GM12878 (cell line): ENCODE measurements around the gene ABCC3. TPM values are rescaled to one million over a fixed set of nuclear protein-coding genes. Genes with fewer than 3 reads are reported as not detected.

Experiments used
- ATAC-seq: fragments of 200-7000 bp; cut with Tn5 transposase; 3 replicates; pipeline ENCODE4 v1.9.1; 2020; ENCODE audit warnings: mild to moderate bottlenecking, moderate library complexity
- BruUV-seq: library from RNA; stranded (reverse); fragments of 400-500 nt; replicated peaks from 2 replicates; lab custom pipeline; 2021; lab: Mats Ljungman, UMichigan
- CTCF ChIA-PET: fragments of 300-600 bp; sonication (Branson Sonifier 250); formaldehyde crosslinking; extraction: SDS; loops from one replicate; lab custom pipeline; 2021; ENCODE audit warnings: inconsistent platforms; lab: Yijun Ruan, JAX
- POLR2A ChIA-PET: fragments of 350-600 bp; formaldehyde crosslinking; extraction: SDS; loops from one replicate; lab custom pipeline; 2021; ENCODE audit warnings: inconsistent platforms; lab: Charles Lee
- RAD21 ChIA-PET: fragments of 300-600 bp; sonication (Branson Sonifier 250); formaldehyde crosslinking; loops from one replicate; lab custom pipeline; 2023; ENCODE audit warnings: antibody characterized with exemption; ENCODE audit not compliant: unreplicated experiment; lab: Charles Lee
- SMC1A ChIA-PET: fragments of 300-600 bp; sonication (Branson Sonifier 250); formaldehyde crosslinking; loops from one replicate; lab custom pipeline; 2023; ENCODE audit not compliant: unreplicated experiment, uncharacterized antibody; lab: Charles Lee
- DNase-seq: peaks from one replicate; pipeline ENCODE4 v3.0.0-alpha.2; 2011; ENCODE audit warnings: low read depth, low spot score
- FAIRE-seq: peaks from 3 replicates; lab custom pipeline; 2011; peaks lifted over from hg19 to GRCh38; lab: Jason Lieb, UNC
- H2AFZ ChIP-seq: 2 replicates; pipeline ENCODE4 v1.6.0; 2011; ENCODE audit warnings: low read depth, low read length, control low read depth; ENCODE audit not compliant: control insufficient read depth
- H3K27ac ChIP-seq: 2 replicates; pipeline ENCODE4 v1.5.1; 2011; ENCODE audit warnings: control low read depth; ENCODE audit not compliant: control insufficient read depth, insufficient read depth
- H3K27me3 ChIP-seq, 2 experiments: replicated peaks in 1 of 2; 2 replicates each; pipeline versions ENCODE4 v1.6.0 to v1.6.1; 2011; ENCODE audit warnings: low read length in 1 of 2; ENCODE audit not compliant: control insufficient read depth in 2 of 2, insufficient read depth in 2 of 2
- H3K36me3 ChIP-seq, 2 experiments: 2 replicates each; pipeline ENCODE4 v1.5.1; 2011; ENCODE audit warnings: low read length in 1 of 2; ENCODE audit not compliant: control insufficient read depth in 2 of 2, insufficient read depth in 2 of 2
- H3K4me1 ChIP-seq: 2 replicates; pipeline ENCODE4 v1.6.1; 2011; ENCODE audit warnings: mild to moderate bottlenecking, low read length, moderate library complexity, mixed read lengths; ENCODE audit not compliant: control insufficient read depth, insufficient read depth
- H3K4me2 ChIP-seq: 2 replicates; pipeline ENCODE4 v1.6.0; 2011; ENCODE audit warnings: control low read depth; ENCODE audit not compliant: control insufficient read depth, insufficient read depth
- H3K4me3 ChIP-seq: fragments of 200-600 bp; sonication (generic); 2 replicates; pipeline ENCODE4 v1.5.1; 2016
- H3K79me2 ChIP-seq: 2 replicates; pipeline ENCODE4 v1.6.0; 2011; ENCODE audit warnings: low read length; ENCODE audit not compliant: control insufficient read depth, insufficient read depth
- H3K9ac ChIP-seq: 2 replicates; pipeline ENCODE4 v1.8.0; 2011; ENCODE audit warnings: low read length, control low read depth, mixed read lengths; ENCODE audit not compliant: control insufficient read depth, insufficient read depth
- H3K9me3 ChIP-seq: replicated peaks from 3 replicates; pipeline ENCODE4 v1.5.1; 2011; ENCODE audit warnings: mild to moderate bottlenecking, low read length; ENCODE audit not compliant: control insufficient read depth, insufficient read depth
- H4K20me1 ChIP-seq: 2 replicates; pipeline ENCODE4 v1.6.0; 2011; ENCODE audit not compliant: control insufficient read depth, insufficient read depth
- CREB1 ChIP-seq: IDR thresholded peaks from 2 replicates; pipeline ENCODE4 v1.6.1; 2012; ENCODE audit warnings: low read depth, mild to moderate bottlenecking, inconsistent platforms
- EZH2 ChIP-seq: IDR thresholded peaks from 2 replicates; pipeline ENCODE4 v1.6.1; 2012; ENCODE audit warnings: low read depth, mild to moderate bottlenecking, control low read depth, inconsistent platforms, low read length, borderline replicate concordance; ENCODE audit not compliant: control insufficient read depth
- GABPA ChIP-seq: IDR thresholded peaks from 2 replicates; pipeline ENCODE4 v1.6.1; 2014; ENCODE audit warnings: antibody characterized with exemption, low read depth, mild to moderate bottlenecking, inconsistent platforms
- GATAD2B ChIP-seq: fragments of 450-650 bp; conservative IDR thresholded peaks from 2 replicates; pipeline ENCODE4 v1.6.1; 2017; ENCODE audit warnings: low read depth, mild to moderate bottlenecking, moderate library complexity
- HDAC2 ChIP-seq: fragments of 200-600 bp; sonication (generic); IDR thresholded peaks from 2 replicates; pipeline ENCODE4 v1.6.1; 2017
- IRF4 ChIP-seq: IDR thresholded peaks from 2 replicates; pipeline ENCODE4 v1.6.1; 2011; ENCODE audit warnings: low read depth, low read length
- LARP7 ChIP-seq: fragments of 450-650 bp; IDR thresholded peaks from 2 replicates; pipeline ENCODE4 v1.6.1; 2017; ENCODE audit warnings: mild to moderate bottlenecking
- WGBS: methylation state at CpG from one replicate; pipeline ENCODE4 v1.1.6; 2016; ENCODE audit warnings: low lambda C conversion rate; ENCODE audit not compliant: insufficient replicate concordance, insufficient coverage; ENCODE audit errors: missing lambda C conversion rate; 5-methylcytosine and 5-hydroxymethylcytosine counted together
- in situ Hi-C: fragments of 300-500 bp; cut with MboI; formaldehyde crosslinking; loops from 9 replicates; pipeline ENCODE4 v1.14.3; 2018; ENCODE audit warnings: mixed read lengths
- intact Hi-C: fragments of 100-400 bp; cut with micrococcal nuclease; formaldehyde crosslinking; loops from one replicate; pipeline ENCODE4 v1.14.2; 2022; ENCODE audit not compliant: unreplicated experiment
- polyA plus RNA-seq, 11 experiments: library from polyadenylated mRNA; depleted of rRNA in 4 of 11; unstranded in 6 of 11; stranded (reverse) in 5 of 11; fragments of >200 nt; fragmentation: Nextera tagmentation in 4 of 11; fragmentation: Illumina TruSeq in 1 of 11; extraction: Ambion mirVana in 4 of 11; extraction: Trizol in 1 of 11; gene quantifications; 1 replicate in 1 of 11; 2 replicates in 10 of 11; pipeline versions ENCODE4 v1.2.1 to v1.2.3, GENCODE V29; 2011 to 2016; ENCODE audit warnings: inconsistent platforms in 2 of 11, missing spikeins in 2 of 11, low read depth in 1 of 11
- total RNA-seq, 4 experiments: library from RNA; depleted of rRNA in 3 of 4; stranded (reverse); fragments of >200 nt in 3 of 4; fragmentation: Illumina TruSeq in 1 of 4; extraction: Trizol in 1 of 4; gene quantifications; 2 replicates each; pipeline versions ENCODE4 v1.2.1 to v1.2.3, GENCODE V29; 2013 to 2021
- TF ChIP-seq, protein P1 (sequence below): fragments of 450-650 bp; conservative IDR thresholded peaks from 2 replicates; pipeline ENCODE4 v1.6.1; 2017; ENCODE audit warnings: mild to moderate bottlenecking, moderate library complexity
- TF ChIP-seq, protein P2 (sequence below): fragments of 450-650 bp; IDR thresholded peaks from 2 replicates; pipeline ENCODE4 v1.6.1; 2014; ENCODE audit warnings: mild to moderate bottlenecking
- TF ChIP-seq, protein P3 (sequence below): fragments of 450-650 bp; IDR thresholded peaks from 2 replicates; pipeline ENCODE4 v1.6.1; 2017; ENCODE audit warnings: low read depth, mild to moderate bottlenecking, moderate library complexity

The ABCC3 gene
- total and polyA plus RNA-seq, 10 of the 15 experiments (the other 5 are each of a cell fraction or from before 2014, with no cell fraction given) = 0.21 to 2.3 (median 0.71) TPM; not detected in 6

DNA sequence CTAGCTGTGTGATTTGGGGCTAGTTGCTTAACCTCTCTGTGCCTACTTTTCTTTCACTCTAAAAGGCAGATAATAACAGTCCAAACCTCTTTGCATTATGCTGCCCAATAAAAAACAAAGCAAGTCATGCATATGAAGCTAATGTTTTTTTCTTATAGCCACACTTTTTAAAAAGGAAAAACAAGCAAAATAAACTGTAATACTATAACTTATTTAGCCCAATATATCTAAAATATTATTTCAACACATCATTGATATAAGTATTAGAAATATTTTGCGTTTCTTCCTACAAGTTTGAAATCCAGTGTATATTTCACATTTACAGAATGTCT lies 50.6 kb downstream of the ABCC3 start:
- CTCF ChIA-PET = interaction anchor here (1.2 to 2.5 kb wide), 2 partner anchors 9 to 12 kb away, joined by 3 to 7 read pairs; no protein-coding TSS in a partner anchor

More for the DNA sequence above, 50.6 kb downstream of the ABCC3 start:
- no peak for FAIRE-seq
- Histone ChIP-seq H4K20me1 (no peaks in the 10 kb centered on the region), H3K9me3 (no peaks in the 10 kb centered on the region), H3K27me3 (no peaks in the 10 kb centered on the region; a peak in 1 of 4 replicates), H3K36me3 (no peaks in the 10 kb centered on the region), H3K4me1 (no peaks in the 10 kb centered on the region), H3K4me3 (no peak overlapping the region), H3K79me2 (no peaks in the 10 kb centered on the region)
- 83% methylated on average over 1 of the region's 1 CpG for WGBS
- in situ Hi-C loops = no loop called here
- no peak for ATAC-seq
- RAD21 ChIA-PET = no interaction called here
- SMC1A ChIA-PET = no interaction called here
- intact Hi-C loops = no loop called here
- no peak for DNase-seq
- no peak for TF ChIP-seq LARP7
- TF ChIP-seq, protein P1, sequence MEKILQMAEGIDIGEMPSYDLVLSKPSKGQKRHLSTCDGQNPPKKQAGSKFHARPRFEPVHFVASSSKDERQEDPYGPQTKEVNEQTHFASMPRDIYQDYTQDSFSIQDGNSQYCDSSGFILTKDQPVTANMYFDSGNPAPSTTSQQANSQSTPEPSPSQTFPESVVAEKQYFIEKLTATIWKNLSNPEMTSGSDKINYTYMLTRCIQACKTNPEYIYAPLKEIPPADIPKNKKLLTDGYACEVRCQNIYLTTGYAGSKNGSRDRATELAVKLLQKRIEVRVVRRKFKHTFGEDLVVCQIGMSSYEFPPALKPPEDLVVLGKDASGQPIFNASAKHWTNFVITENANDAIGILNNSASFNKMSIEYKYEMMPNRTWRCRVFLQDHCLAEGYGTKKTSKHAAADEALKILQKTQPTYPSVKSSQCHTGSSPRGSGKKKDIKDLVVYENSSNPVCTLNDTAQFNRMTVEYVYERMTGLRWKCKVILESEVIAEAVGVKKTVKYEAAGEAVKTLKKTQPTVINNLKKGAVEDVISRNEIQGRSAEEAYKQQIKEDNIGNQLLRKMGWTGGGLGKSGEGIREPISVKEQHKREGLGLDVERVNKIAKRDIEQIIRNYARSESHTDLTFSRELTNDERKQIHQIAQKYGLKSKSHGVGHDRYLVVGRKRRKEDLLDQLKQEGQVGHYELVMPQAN = no peak
- no peak for TF ChIP-seq HDAC2
- no peak for TF ChIP-seq GABPA
- TF ChIP-seq GATAD2B = no peak
- TF ChIP-seq CREB1 = no peak
- TF ChIP-seq IRF4 = no peak
- TF ChIP-seq EZH2 = no peak
- TF ChIP-seq, protein P2, sequence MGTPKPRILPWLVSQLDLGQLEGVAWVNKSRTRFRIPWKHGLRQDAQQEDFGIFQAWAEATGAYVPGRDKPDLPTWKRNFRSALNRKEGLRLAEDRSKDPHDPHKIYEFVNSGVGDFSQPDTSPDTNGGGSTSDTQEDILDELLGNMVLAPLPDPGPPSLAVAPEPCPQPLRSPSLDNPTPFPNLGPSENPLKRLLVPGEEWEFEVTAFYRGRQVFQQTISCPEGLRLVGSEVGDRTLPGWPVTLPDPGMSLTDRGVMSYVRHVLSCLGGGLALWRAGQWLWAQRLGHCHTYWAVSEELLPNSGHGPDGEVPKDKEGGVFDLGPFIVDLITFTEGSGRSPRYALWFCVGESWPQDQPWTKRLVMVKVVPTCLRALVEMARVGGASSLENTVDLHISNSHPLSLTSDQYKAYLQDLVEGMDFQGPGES = no peak
- TF ChIP-seq, protein P3, sequence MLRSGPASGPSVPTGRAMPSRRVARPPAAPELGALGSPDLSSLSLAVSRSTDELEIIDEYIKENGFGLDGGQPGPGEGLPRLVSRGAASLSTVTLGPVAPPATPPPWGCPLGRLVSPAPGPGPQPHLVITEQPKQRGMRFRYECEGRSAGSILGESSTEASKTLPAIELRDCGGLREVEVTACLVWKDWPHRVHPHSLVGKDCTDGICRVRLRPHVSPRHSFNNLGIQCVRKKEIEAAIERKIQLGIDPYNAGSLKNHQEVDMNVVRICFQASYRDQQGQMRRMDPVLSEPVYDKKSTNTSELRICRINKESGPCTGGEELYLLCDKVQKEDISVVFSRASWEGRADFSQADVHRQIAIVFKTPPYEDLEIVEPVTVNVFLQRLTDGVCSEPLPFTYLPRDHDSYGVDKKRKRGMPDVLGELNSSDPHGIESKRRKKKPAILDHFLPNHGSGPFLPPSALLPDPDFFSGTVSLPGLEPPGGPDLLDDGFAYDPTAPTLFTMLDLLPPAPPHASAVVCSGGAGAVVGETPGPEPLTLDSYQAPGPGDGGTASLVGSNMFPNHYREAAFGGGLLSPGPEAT = no peak
- TF ChIP-seq, all 136 proteins: peak for 0
- no peak overlapping the region for H3K27ac ChIP-seq
- BruUV-seq = no TSS peak
- POLR2A ChIA-PET = interaction anchor here (0.6 kb wide), 1 partner anchor 1431 kb away, joined by 3 read pairs; no protein-coding TSS in a partner anchor
- no peak overlapping the region for H3K4me2 ChIP-seq
- no peak overlapping the region for H2AFZ ChIP-seq
- H3K9ac ChIP-seq = no peak overlapping the region
